NCI-H446 (cell line): ENCODE measurements around the gene PADI1.

Experiments
- DNase-seq, 2 experiments: peaks; one replicate each; lab custom pipeline; 2025; lab: John Stamatoyannopoulos, UW

The PADI1 gene

GRCh38 chr1:17181781-17182464, 23.0 kb upstream of the PADI1 start:
- no peak for DNase-seq

DNA sequence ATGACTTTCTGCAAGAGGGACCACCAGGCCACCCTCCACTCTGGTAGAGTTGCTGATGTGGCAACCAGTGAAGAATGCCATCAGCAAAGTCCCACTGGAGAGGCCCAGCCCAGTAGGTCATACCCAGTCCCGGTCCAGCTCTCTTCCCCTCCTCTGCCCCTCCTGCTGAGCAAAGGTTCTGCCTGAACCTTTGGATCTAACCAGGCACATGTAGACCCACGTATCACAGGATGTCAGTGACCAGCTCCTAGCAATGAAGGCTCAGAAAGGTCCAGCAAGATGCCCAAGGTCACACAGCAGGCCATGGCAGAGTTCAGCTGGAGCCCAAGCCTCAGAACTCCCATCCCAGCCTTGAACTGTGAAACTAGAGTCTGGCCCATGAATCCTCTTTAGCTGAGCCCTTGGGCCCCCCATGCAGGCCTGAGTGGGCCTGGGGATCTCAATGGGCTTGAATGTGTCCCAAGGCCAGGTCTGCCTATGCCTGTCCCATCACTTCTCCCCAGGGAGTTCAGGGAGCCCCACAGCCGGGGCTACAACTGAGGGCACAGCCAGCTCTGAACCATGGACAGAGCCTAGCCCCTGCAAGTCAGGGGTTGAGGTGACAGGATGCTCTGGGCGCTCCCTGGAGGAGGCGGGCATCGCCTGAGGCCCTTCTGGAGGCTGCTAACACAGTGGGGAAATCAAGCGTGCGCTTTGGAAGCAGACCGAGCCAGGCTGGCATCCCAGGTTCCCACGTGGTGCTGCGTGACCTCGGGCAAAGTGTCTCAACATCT, 21.4 kb upstream of the PADI1 start:
- DNase-seq = no peak

DNA sequence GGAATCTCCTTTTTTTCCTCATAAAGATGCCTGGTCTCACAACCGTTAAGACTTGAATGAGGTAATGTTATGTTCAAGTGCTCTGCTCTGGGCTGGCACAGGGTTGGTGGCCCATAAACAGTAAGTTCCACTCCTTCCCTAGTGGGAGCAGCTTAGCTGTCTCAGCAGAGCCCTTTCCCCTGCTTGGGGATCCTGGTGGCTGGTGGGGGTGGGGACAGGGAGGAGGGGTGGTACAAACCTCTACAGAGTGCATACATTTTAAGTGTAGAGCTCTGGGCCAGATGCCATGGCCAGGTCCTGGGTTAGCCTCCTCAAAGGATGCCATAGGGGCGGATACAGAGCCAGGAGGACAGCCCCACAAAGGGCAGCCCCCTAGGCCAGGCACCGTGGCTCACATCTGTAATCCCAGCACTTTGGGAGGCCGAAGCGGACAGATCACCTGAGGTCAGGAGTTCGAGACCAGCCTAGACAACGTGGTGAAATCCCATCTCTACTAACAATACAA, 20.7 kb upstream of the PADI1 start:
- no peak for DNase-seq

DNA sequence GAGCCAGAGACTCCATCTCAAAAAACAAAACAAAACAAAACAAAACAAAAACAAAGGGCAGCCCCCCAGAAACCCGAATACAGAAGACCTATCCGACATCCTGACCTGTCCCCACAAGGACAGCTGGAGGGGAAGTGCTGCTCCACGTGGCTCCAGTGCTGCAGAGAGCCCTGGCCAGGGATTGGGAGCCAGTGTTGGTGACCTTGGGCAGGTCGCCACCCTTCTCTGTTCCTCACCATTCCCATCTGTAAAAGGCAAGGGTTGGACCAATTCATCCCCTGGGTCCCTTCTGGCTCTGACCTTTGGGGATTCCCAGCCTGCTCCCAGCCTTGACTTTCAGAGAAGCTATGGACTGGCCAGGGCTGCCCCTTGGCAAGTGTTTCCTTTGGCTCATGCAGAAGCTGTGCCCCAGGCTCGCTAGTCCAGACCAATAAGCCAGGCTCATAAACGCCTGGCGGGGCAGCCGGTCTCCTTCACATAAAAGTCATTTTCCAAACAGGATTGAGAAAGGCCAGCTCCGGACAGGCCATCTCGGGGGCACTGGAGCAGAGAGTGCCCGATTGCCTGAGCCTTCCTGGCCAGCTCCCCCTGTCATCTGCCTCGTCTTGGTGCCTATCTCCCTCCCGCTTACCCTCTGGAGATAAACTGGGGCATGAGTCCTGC, 20.0 kb upstream of the PADI1 start:
- no peak for DNase-seq

- no peak for DNase-seq
These were observed 19.5 kb upstream of the PADI1 start for GRCh38 chr1:17185485-17185860.

DNA sequence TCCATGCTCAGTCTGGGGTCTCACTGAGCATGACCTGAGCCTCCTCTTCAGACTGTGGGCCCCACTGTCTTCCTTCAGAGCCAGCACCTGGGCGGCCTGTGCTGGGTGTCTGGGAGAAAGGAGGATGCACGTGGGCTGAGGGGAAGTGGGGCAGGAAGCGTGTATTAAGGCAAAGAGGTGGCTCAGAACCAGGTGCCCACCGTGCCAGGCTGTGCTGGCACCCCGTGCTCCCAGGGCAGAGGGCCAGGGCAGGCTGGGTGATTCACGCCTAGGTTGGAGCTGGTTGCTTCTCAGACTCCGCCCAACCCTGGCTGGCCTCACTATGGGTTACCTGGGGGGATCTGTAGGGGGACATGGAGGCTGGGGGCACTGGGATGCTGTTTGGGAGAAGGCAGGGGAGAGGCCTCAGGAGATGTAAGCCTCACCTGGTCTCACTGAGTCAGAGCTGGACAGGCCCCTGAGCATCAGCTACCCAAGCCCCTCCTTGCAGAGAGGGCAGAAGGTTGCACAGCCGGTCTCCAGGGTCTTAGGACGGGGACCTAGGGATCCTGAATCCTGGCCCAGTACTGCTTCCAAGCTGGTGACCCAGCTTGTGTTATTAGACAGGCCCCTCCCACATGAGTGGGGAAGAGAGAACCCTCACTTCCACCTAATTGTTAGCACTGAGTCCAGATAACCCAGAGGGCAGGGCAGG, 18.6 kb upstream of the PADI1 start:
- no peak for DNase-seq

- DNase-seq = no peak
These were observed 17.9 kb upstream of the PADI1 start for GRCh38 chr1:17187051-17187450.

DNA sequence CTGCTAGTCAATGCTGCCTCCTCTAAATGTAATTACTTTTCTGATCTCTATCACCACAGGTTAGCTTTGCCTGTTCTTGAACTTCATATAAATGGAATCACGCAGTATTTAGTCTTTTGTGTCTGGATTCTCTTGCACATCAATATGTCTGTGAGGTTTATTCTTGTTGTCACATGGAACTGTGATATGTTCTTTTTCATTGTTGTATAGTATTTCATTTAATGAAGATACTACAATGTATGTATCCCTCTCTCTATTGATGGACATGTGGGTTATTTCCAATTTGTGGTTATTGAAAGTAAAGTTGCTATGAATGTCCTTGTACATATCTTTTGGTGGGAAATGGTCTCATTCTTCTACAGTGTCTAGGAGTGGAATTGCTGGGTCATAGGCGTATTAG, 16.7 kb upstream of the PADI1 start:
- DNase-seq = no peak

- DNase-seq = no peak
These were observed 15.9 kb upstream of the PADI1 start for GRCh38 chr1:17188889-17189631.

GRCh38 chr1:17189632-17189990, 15.3 kb upstream of the PADI1 start:
- DNase-seq = no peak

DNA sequence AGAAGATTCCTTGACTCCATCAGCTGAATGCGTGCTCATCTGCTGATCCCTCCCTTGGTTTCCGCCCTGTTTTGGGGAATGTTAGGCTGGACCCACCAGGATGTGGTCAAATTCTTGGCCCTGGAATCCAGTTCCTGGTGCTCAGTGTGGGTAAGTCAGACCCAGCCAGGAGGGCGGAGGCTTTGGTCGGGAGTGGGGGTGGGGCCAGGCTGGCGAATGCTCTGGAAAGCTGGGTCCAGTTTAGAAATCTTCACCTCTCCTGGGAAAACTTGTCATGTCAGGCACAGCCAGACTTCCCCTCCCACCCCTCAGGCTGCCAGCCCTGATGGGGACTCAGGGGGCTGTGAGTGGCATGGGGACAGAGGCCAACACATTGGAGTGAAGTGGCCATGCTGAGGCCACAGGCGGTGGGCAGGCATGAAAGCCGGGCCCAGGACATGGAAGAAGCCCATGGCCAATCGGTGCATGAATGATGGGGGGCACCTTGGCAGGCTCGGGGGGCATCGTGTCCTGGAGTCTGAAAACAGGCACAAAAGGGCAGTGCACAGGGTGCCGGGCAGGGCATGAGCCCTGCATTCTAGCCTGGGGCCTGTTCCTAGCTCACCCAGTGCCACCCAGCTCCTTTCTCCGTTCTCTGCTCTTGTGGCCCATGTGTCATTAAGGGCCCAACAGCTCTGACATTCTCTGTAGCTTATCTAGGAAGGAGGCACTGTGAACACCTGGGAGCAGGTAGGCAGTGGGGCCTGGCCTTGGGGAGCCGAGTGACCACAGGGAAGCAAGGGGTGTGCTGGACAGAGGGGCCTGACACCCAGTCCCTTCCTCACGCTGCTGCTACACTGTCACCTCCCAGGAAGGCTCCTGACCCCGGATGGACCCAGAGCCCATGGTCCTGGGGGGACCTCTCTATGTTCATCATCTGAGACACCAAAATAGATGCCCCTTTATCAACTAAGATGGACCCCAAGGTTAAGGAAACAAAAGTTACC, 14.6 kb upstream of the PADI1 start:
- no peak for DNase-seq

DNA sequence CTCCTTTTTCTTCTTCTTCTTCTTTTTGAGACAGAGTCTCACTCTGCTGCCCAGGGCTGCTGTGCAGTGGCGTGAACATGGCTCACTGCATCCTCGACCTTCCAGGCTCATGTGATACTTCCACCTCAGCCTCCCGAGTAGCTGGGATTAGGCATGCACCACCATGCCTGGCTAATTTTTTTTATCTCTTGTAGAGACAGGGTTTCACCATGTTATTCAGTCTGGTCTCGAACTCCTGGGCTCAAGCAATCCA, 13.0 kb upstream of the PADI1 start:
- DNase-seq = no peak

GRCh38 chr1:17192394-17193221, 12.3 kb upstream of the PADI1 start:
- DNase-seq = no peak

DNA sequence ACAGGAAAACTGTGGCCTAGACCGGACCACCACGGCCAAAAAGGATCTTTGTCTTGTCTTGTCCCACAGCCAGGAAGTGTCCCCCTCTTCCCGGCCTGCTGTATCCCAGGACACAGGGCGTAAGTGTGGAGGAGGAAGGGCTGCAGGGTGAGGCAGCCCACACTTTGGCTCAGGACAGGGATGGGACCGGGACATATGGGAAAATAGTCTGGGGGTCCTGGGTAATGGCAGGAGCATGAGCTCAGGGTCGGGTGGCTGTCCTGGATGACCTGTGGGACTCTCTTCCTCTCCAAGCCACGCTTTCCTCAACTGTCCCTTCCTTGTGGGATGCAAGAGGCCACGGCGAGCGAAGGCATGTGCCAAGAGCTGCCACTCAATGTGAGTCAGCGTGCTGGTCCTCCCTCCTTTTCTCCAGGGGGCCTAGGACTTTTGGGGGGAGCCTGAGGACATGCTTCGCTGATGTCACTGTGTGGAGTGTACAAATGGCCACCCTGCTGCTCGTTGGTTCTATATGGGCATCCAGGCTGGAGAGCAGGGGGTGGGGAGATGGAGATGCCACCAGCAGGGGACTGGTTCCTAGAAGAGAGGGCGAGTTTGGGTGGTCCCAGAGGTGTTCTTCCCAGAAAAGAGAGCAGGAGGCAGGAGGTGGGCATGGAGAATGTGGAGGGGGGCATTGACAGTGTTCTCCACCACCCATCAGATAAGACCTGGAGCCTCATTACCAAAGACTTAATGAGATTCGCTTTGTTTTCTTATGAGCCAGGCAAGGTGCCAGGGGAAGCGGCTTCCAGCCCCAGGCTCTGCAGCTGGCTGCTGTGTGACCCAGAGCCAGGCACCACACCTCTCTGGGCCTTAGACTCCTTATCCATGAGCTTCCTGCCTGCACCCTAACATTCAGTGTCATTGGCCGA, 11.5 kb upstream of the PADI1 start:
- DNase-seq = no peak

DNA sequence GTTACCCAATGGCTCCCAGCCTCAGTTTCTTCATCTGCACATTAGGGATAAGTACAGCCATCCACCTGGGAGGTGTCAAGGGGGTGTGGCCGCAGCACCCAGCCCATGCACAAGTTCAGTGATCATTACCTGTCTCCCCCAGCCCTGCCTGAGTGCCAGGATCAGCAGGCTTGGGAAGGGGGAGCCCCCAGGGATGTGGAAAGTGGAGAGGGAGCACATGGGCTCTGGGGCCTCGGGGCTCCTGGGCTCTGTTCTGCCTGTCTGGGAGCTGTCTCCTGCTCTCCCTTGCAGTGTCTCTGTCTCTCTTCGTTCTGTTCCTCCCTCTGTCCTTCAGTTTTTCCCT, 10.8 kb upstream of the PADI1 start:
- no peak for DNase-seq

GRCh38 chr1:17194615-17195528, 10.1 kb upstream of the PADI1 start:
- no peak for DNase-seq

GRCh38 chr1:17195731-17196130, 9.2 kb upstream of the PADI1 start:
- no peak for DNase-seq
